Nephron progenitor cell (in vitro differentiated cells): Measurements from ENCODE around the gene PBX1.
"Not testable (repeated sequence)": the region's sequence is repeated elsewhere in the genome, so short reads cannot be mapped to it uniquely, and the experiment has no call there.

Experiments used
- DNase-seq: peaks from one replicate; pipeline ENCODE4 v3.0.0; 2021
- H3K27ac Mint-ChIP-seq: 2 replicates; pipeline ENCODE4 v1.8.0; 2021; ENCODE audit warnings: mild to moderate bottlenecking, moderate library complexity, mixed read lengths
- H3K27me3 Mint-ChIP-seq: 2 replicates; pipeline ENCODE4 v1.8.0; 2021; ENCODE audit warnings: mild to moderate bottlenecking, low read depth, mixed read lengths; ENCODE audit not compliant: poor library complexity
- H3K36me3 Mint-ChIP-seq: 2 replicates; pipeline ENCODE4 v1.8.0; 2021; ENCODE audit warnings: low read depth, mixed read lengths
- H3K4me1 Mint-ChIP-seq: 2 replicates; pipeline ENCODE4 v1.8.0; 2021; ENCODE audit warnings: mixed read lengths
- H3K4me3 Mint-ChIP-seq: 2 replicates; pipeline ENCODE4 v1.8.0; 2021; ENCODE audit warnings: mild to moderate bottlenecking, moderate library complexity, mixed read lengths
- H3K9me3 Mint-ChIP-seq: 2 replicates; pipeline ENCODE4 v1.8.0; 2021; ENCODE audit warnings: mild to moderate bottlenecking, moderate library complexity, mixed read lengths
- CTCF ChIP-seq: fragments of 200-600 bp; sonication (generic); IDR thresholded peaks from 2 replicates; pipeline ENCODE4 v1.5.0; 2021; ENCODE audit warnings: antibody characterized with exemption

Gene PBX1

GRCh38 chr1:164516591-164516990 lies 42.4 kb upstream of the PBX1 start:
- H3K27me3 Mint-ChIP-seq: no peaks in the 10 kb centered on the region
- H3K9me3 Mint-ChIP-seq: no peaks in the 10 kb centered on the region
- no peaks in the 10 kb centered on the region for H3K36me3 Mint-ChIP-seq
- H3K4me1 Mint-ChIP-seq: peaks cover 34% of the 10 kb centered on the region
- no peak overlapping the region for H3K4me3 Mint-ChIP-seq
- H3K27ac Mint-ChIP-seq: no peak overlapping the region
- TF ChIP-seq CTCF: no peak
- DNase-seq: no peak

- no peak for DNase-seq
- no peaks in the 10 kb centered on the region for H3K9me3 Mint-ChIP-seq
- no peaks in the 10 kb centered on the region for H3K36me3 Mint-ChIP-seq
- TF ChIP-seq CTCF: no peak
- H3K4me1 Mint-ChIP-seq: peaks cover 28% of the 10 kb centered on the region
- H3K4me3 Mint-ChIP-seq: no peak overlapping the region
- no peaks in the 10 kb centered on the region for H3K27me3 Mint-ChIP-seq
- H3K27ac Mint-ChIP-seq: no peak overlapping the region
Observed at GRCh38 chr1:164518692-164519332, 40.2 kb upstream of the PBX1 start.

GRCh38 chr1:164519426-164519825 lies 39.6 kb upstream of the PBX1 start:
- Mint-ChIP-seq H3K4me1 (peaks cover 28% of the 10 kb centered on the region), H3K36me3 (no peaks in the 10 kb centered on the region), H3K27ac (no peak overlapping the region), H3K9me3 (no peaks in the 10 kb centered on the region), H3K27me3 (no peaks in the 10 kb centered on the region), H3K4me3 (no peak overlapping the region)
- no peak for TF ChIP-seq CTCF
- DNase-seq: no peak

DNA sequence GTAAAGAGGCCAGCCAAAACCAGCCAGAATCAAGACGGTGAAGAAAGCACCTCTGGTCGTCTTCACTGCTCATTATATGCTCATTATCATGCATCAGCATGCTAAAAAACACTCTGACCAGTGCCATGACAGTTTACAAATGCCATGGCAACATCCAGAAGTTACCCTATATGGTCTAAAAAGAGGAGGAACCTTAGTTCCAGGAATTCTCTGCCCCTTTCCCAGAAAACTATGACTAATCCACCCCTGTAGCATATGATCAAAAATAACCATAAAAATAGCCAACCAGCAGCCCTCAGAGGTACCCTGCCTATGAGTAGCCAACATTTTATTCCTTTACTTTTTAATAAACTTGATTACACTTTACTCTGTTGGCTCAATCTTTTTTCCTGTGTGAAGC lies 34.2 kb upstream of the PBX1 start:
- H3K4me1 Mint-ChIP-seq: peaks cover 1% of the 10 kb centered on the region

GRCh38 chr1:164534863-164535610 lies 23.9 kb upstream of the PBX1 start:
- no peak for DNase-seq
- Mint-ChIP-seq H3K4me1 (no peaks in the 10 kb centered on the region), H3K4me3 (no peak overlapping the region), H3K27ac (no peak overlapping the region), H3K9me3 (no peaks in the 10 kb centered on the region), H3K36me3 (no peaks in the 10 kb centered on the region), H3K27me3 (no peaks in the 10 kb centered on the region)
- no peak for TF ChIP-seq CTCF

More for the DNA sequence above, 34.2 kb upstream of the PBX1 start:
- no peak overlapping the region for H3K4me3 Mint-ChIP-seq
- peaks cover 10% of the 10 kb centered on the region for H3K36me3 Mint-ChIP-seq
- no peak for TF ChIP-seq CTCF
- no peak for DNase-seq
- H3K9me3 Mint-ChIP-seq: peaks cover 34% of the 10 kb centered on the region
- peaks cover 4% of the 10 kb centered on the region for H3K27me3 Mint-ChIP-seq
- H3K27ac Mint-ChIP-seq: no peak overlapping the region

DNA sequence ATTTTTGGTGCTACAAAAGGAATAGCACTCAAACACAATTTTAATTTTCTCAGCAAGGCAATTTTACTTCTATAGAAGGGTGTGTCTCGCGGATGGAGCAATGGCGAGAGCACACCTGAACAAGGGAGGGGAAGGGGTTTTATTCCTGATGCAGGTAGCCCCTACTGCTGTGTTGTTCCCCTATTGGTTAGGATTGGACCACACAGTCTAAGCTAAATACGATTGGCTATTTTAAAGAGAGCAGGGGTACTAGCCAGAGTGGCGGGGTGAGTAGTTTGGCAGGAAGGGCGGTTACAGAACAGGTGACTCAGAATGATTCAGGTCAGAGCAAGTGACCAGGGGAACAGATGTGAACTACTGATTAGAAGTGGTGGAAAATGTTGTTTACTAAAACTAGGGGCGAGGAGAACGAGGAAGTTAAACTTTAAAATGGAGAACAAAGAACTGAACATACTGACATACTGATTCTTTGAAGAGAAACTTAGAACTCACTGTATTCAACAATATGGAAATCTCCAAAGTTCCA lies 6.5 kb upstream of the PBX1 start:
- H3K4me1 Mint-ChIP-seq, H3K27ac Mint-ChIP-seq, H3K4me3 Mint-ChIP-seq, H3K27me3 Mint-ChIP-seq, DNase-seq: not testable (repeated sequence)
- Mint-ChIP-seq H3K36me3 (peaks cover 21% of the 10 kb centered on the region), H3K9me3 (peaks cover 41% of the 10 kb centered on the region)
